ENCODE data around the gene GCHFR.

Gene GCHFR

DNA sequence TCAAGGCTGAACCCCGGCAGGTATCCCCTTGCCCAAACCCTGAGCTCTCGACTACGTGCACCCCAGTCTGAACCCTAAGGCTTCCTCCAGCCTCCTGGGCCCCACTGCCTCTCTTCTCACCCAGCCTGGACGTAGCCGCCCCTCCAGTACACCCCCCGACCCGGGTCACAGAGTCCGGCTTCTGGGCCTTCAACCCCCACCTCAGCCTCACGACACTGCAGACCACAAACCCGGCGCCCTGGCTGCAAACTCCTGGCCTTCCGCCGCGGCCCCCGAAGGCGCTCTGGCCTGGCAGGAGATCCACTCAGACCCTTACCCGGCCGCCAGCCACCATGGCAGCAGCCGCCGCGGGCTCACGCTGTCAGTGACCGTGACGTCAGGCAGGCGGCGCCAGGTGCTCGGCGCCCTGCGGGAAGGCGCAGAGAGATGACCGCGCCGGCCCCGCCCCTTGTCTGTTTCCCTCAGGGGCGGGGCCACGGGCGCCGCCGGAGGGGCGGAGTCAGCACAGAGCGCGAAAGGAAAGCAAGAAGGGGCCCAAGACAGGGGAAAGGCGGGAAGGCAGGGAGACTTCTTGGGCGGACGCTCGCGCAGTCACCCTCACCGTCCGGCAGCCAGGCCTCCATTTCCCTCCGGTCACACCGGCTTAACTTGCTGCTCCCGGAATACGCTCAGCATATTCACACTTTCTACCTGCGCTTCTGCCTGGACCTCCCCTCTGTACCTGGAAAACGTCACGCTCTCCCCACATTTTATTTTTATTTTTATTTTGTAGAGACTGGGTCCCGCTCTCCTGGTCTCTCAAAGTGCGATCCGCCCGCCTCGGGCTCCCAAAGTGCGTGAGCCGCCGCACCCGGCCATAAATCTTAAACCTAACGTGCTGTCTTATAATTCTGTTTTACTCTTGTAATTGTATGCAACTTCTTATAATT is 8.7 kb upstream of the GCHFR start, which contains the start of gene RMDN3:
Gene RMDN3, minus strand, starts transcription at position 372 of the 929 bp plus-strand sequence. CDS start 471 bp downstream, outside the sequence.
- peak; percentile 94 for DNase-seq

DNA sequence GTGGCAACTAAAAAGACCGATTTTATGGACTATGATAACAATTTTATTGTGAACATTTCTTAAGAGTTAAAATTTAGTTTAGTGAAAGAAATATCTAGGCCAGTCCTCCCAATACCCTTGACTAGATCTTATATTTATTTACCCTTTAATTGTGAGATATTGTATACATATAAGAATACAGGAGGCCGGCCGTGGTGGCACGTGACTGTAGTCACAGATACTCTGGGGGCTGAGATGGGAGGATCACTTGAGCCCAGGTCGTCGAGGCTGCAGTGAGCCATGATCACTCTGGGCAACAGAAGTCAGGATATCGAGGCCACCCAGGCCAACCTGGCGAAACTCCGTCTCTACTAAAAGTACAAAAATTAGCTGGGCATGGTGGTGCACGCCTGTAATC is 8.1 kb upstream of the GCHFR start:
- DNase-seq: no peak

DNA sequence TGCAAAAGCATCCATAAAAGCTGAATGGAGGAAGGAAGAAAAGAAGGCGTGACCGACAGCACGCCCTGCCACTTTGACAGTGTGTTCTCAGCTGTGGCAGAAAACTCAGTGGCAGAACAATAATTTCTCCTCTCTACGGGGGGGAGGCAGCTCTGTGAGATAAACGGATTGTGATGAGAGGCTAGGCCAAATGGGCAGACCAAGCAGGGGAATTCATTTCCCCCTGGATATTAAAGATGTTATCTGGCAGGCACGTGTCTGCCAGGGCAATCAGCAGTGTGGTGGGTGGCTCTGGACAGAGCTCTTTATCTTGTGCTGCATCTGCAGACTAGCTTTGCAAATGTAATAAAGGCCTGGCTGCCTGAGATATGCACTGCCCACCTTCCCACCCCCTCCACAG is 6.9 kb upstream of the GCHFR start:
- no peak for DNase-seq

DNA sequence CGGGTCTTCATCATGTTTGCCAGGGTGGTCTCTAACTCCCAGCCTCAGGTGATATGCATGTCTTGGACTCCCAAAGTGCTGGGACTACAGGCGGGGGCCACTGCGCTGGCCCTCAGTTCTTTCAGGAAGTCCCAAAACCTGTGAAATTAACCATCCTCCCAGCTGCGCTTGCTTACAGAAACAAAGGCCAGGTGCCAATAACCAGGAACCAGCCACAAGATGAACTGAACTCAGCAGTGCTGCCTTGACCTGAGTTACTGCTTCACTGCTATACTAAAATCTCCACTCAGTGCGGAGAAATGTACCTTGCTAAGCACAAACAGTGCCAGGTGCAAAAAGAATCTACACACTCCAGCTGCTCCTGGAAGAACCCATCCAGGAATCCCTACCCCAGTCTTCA is 3.9 kb upstream of the GCHFR start:
- no peak for DNase-seq

DNA sequence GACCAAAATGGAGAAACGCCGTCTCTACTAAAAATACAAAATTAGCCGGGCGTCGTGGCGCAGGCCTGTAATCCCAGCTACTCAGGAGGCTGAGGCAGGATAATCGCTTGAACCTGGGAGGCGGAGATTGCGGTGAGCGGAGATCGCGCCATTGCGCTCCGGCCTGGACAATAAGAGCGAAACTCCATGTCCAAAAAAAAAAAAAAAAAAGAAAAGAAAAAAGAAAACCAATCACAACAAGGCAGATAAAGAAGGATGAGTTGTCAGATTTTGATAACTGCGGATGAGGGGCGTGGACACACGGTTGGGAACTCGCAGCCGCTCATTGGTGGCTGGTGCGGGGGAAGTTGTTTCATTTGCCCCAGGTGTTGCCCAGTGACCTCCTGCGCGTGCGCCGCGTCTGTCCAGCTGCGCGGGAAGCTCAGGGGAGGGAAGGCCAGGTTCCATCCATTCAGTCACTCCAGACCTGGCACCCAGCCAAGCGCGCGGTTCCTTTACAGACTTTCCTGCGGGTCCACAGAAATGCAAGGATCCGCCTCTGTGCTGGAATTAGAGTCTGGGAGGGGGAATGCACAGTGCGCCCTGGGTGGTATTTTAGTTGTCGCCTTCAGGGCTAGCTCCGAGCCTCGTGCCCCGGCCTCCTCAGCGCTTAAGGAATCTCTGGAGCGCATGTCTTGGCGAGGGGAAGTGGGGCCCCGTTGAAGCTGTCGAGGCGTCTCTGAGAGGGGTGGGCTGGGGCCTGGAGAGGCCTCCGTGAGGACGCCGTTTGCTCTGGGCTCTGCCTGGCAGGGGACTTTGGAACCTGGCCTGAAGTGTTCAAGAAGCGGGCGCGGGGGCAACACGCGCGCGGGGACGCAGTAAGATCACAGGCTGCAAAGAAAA is 708 bp upstream of the GCHFR start:
- DNase-seq: peak; percentile 38

DNA sequence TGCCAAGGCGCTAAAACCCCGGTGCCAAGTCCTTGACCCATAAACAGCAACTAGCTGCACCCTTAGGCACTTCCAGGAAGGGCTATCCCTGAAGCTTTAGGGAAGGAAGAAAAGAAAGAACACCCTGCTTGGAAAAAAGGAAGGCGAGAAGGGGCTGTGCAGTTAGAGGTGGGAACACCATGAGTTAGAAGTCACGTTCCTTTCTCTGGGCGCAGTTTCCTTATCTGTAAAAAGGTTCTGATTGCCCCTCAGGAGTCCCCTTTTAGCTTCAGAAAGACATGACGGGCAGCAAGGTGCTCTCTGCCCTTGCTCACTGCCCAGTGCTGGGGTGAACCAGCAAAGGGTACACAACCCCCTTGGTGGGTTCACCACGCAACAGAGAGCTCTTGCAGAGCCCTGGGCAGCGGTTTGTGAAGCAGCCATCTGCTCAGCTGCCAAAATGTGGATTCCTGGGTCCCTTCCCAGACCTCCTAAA is 798 bp downstream of the GCHFR start:
- DNase-seq: no peak

DNA sequence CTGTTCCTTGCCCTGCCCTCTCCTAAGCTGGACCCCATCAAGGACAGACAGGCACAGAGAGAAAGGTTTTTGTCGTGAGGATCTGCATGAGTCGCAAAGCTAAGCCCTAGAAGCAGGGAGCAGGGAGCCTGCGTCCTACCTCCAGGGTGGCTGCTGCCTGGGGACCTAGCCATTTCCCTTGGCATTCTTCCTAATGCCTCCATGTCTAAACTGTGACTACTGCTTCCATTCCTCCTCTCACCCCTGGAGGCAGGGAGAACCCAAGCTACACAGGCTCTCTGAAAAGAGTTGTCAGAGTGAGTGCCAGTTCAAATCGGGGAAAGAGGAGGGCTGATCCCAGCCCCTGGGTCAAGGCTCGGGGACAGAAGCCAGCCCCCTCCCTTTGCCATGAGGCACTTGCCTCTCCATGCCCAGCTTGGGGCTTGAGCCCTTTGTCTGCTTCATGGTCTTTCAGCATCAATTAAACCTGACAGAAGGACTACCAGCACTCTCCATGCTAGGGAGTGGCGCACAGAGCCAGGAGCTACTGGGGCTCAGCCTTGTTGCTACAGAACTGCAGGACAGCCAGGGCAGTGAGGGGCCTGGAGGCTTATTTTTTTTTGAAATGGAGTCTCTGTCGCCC is 2.4 kb downstream of the GCHFR start:
- no peak for DNase-seq

DNA sequence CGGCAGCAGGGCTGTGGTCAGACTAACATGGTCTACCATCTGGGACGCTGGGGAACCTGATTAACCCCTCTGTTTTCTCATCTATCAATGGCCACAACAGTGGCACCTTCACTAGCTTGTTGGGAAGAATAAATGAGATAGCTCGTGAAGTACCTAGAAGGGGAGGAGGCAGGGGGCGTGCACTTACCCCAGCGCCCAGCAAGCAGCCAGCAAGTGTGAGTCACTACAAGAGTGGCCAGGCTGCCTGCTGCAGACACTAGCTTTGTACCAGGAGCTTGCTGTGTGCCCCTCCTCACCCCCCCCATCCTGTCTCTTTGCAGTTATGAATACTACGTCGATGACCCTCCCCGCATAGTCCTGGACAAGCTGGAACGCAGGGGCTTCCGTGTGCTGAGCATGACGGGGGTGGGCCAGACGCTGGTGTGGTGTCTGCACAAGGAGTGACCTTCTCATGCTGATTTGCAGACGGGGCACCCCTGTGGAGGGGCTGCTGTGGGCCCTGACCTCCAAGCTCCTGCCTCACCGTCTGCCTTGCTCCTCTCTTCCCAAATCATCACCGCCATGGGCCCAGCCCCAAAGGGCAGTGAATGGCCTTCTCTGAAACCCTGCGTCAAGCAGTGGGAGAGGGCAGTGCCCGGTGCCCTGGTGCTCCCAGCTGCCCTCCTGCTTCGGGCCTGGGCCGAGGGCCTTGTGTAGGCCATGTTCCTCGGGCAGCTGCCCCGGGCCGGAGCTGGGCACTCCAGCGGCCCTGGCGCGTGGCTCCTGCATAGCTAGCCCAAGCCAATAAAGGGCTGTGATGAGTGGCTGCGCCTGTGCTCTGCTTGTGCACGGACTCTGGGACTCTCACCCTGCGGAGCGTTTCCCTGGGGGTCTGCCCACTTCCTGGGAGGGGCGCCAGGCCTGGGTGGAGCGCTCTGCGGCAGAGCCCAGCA is 3.3 kb downstream of the GCHFR start:
- DNase-seq: no peak

DNA sequence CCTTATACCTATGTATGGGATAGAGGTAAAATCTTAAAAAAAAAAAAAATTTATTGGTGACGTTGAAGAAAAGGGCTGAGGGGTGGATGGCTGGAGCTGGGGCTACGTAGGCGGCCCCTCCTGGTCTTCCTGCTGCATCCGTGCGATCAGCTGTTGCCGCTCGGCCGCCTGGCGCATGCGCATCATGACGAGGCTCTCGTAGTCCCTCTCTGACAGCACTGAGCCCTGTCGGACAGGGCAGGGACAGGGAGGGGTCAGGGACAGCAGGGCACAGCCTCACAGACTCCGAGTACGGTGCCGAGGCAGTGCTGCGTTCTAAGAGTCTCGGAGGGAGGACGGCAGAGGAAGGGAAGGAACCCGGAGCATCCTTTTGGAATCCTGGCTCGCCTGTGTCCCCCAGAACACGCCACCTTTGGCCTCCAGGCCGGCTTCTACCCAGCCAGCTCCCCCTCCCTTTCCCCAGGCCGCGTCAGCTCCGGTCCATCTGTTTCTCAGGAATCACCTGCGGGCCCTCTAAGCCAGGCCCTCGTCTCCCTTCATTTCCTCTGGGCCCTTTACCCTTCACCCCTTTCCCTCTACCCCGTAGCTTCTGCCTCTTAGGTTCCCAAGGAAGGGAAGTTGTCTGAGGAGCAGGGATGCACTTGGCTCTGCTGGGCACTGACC is 4.1 kb downstream of the GCHFR start:
- DNase-seq: no peak

DNA sequence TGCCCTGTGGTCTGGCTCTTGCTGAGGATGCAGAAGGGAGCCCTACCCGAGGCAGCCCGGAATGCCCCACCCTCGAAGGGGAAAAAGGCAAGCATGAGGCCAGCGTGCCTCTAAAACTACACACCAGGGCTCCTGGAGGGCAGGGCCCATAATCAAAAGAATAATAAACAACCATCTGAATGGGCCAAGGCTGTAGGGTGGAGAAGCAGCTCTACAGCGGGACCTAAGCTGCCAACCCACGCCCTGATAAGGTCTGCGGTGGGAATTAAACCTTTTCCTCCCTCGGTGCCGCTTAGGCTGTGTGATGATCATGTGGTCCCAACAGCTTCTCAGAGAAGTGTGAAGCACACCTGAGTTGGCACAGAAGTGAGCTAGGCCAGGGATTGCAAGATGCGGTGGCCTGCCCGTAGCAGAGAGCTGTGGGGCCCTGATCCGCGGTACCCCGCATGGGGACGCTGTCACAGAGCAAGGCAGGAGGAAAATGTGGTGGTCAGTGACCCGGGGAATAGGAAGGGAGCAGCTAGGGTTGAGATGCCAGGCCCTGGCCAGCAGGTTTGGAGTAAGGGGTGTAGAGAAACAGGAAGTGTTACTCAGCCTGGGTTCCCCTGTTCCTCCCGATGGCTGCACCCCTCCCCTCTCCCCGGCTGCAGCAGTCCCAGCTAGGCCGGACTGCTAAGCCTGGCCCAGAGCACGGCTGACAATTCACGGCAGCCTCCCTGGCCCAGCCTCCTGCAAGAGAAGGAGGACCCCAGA is 4.8 kb downstream of the GCHFR start:
- DNase-seq: no peak

DNA sequence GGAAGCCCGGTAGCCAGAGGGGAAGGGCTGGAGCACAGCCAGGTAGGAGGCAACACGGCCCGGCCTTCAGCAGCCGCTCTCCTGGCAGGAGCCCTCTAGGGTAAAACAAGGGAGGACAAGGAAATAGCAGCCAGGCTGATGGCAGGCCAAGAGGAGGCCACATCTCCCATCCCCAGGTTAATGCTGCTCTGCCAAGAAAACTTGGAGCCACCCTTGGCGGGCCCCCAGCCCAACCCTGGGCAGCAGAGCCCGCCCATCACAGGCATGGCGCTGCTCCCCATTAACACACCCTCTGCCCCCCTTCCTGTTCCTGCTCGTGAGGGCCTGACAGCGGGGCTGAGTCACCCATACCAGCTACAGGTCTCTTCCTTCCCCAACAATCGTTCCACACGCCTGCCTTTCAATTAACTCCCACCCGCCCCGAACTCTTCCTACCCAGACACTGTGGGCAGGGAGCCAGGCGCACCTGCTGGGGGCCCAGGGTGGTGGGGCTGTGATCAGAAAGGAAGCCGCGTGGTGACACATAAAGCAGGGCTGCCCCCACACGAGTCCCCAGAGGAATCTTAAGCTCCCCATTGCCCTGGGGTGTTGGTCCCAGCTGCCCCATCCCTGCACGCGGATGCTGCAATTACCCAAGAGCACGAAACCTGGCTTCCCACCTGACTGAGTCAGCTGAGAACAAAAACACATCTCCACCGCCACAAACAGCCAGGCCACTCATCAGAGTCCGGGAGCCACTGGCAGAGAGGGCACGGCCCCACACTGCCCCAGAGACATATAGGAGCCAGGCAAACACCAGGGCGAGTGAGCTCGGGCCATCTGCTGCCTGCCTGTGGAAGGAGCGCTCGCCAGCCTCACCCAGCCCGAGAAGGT is 5.6 kb downstream of the GCHFR start, which contains the start of gene C15orf62:
Gene C15orf62, plus strand, starts transcription at position 707 of the 873 bp plus-strand sequence. CDS start 516 bp downstream, outside the sequence.
- DNase-seq: peak; percentile 80

DNA sequence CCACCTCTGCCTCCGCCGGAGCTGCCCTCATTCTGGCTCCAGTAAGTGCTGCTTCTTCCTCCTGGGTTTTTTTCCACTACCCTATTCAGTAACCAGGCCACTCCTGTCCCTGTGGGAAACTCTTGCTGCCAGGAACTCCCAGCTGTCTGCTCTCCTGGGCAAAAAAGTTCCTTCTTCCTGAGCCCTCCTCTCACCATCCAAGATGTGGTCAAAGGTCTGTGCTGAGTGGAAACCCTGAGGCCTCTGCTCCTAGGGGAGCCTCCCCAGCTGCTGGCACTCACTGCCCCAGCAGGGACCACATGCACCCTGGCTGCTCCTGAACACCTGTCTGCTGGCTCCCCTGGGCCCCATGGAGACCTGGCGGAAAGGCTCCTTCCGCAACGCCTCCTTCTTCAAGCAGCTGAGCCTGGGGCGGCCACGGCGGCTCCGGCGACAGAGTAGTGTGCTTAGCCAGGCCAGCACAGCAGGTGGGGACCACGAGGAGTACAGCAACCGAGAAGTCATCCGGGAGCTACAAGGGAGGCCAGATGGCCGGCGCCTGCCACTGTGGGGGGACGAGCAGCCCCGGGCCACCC is 6.4 kb downstream of the GCHFR start:
- no peak for DNase-seq

DNA sequence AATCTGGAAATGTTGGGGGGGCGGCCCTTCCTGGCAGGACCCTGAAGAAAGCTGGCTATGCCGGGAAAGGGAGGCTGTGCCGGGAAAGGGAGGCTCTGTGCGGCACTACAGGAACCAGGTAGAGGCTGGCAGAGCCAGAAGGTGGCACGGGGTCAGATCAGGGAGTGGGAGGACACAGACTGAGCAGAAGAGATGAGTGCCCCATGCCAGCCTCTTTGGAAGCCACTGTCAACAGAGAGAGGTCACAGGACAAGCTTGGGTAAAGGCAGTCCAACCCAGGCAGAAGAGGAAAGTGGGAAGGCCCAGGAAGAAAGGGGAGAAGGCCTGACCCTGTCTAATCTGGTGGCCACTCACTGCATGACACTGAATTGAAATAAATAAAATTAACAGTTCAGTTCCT is 7.4 kb downstream of the GCHFR start:
- DNase-seq: no peak

DNA sequence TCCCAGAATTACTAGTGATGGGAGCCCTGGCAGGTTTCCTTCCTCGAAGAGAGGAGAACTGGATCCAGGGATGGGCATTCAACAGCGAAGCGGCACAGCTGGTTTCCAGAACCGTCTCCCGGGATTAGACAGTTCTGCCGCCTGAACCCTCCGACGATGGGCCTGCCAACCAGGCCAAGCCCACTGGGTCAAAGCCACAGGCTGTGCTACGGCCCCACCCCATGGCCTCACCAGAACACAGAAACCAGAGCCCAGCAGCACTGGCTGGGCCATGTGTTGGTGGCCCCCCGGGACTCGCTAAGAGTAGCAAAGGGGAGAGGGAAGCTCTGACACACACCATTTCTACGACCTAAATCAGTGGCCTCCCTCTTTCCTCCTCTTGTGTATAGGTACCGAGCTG is 8.1 kb downstream of the GCHFR start:
- no peak for DNase-seq

DNA sequence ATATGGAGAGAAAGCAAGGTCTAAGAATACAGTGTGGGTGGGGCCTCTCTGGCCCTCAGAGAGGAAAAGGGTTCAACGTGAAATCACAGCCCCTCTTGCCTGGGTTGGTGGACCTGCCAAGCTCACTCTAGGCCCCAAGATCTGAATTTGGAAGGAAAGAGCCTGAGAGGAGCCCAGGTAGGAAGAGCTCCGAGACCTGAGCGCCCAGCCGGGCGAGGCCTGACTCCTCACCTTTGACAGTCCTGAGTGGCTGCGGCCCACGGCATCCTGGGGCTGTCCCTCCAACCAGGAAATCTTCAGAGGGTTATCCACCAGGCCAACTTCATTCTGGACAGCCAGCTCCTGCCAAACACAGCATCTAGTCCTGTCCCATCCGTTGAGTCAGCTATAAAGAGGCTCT is 9.6 kb downstream of the GCHFR start:
- DNase-seq: no peak

DNA sequence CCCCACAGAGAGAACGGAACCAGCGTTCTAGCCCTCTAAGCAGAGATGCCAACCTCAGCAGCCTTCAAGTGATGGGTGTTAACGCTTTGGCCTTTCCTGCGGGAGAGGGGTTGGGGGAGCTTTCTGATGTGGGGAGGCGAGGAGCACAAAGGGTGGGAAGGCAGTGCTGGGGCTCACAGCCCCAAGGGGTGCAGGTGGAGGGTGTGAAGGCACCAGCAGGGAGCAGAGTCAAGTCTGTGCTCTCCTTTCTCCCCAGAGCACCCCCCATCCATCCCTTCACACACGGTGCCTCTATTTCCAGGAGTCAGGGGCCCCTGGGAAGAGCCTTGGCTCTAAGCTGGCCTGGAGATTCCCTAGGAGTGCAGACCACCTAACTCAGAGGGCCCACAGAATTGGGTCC is 10.0 kb downstream of the GCHFR start:
- no peak for DNase-seq

DNA sequence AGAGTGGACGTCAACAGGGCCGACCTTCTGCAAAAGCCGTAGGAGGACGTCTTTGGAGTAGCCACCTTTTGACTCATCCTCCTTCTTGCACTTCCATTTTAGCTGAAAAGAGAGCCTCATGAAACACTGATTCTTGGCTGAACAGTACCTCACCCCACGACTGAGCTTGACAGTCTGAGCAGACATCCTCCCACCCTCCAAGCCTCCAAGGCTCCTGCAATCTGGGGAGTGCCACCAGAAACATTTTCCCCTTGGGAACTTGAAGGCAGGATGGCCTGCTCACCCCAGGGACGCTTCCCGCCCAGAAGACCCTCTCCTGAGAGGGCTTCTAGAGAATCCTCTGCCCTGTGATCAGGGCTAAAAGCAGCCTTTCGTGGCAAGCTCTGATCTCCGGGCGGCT is 11.1 kb downstream of the GCHFR start:
- DNase-seq: no peak

DNA sequence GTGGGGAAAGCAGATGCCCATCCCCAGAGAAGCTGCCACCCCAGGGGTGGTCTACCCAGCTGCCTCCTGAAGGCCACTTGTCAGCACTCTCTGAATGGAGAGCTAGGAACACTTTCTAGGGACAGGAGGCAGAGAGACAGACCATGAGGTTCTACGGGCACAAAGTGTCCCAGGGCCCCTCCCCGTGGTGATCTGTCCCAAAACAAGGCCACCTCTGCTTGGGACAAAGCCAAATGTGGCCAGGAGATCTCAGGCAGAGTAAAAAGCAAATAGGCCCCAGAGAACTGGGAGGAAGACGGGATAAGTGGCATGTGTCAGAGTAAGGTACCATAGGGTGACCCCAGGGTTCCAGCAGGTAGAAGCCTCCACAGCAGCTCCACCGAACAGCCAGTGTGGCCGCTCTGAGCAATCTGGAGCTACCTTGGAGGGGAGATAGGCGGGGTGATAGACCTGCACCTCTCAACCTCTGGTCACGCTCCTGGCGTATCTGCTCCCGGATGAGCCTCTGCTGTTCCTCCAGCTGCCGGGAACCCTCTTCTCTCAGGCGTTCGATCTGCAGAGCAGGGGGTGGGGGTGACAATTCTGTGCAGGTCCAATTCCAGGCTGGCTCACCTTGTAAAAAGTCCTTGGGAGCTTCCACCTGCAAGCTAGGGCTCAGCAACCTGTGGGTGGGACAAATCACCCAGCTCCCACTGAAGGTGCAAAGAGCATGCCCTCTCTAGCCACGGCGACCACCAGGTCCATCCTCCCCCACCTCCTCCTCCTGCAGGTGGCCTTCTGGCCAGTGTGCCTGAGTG is 12.1 kb downstream of the GCHFR start:
- no peak for DNase-seq
